ENCODE measurements around the gene ZBTB18. TPM values are rescaled to one million over a fixed set of nuclear protein-coding genes. Genes with fewer than 3 reads are reported as not detected.

The ZBTB18 gene
- total RNA-seq, 1 experiment from 2014 or later = 12.1 TPM

DNA sequence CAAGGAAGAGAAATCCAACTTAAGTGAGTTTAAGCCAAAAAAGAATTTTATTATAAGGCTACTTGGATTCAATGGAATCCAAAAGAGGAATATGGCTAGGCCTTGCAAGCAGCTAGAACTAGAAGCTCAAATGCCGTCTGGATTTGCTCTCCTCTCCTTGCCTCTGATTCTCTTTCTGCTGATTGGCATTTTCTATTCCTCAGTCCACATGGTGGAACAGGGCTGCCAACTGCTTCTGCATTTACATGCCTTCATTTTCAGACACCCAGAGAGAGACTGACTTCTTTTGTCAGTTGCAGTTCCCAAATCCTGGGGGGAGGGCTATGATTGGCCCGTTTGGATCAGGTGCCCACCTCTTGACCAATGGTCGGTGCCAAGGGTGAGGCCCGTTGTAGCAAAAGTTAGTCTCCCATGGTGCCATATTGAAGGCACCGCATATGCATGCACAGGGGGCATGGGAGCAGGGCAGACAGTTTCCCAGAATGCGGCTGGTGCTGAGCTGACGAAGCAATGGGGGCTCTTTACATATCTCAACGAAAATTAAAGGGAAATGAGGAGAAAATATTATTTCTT, 18.3 kb downstream of the ZBTB18 start:
- H3K79me1 ChIP-seq (ENCODE audit: insufficient read depth, low read depth, low read length, poor library complexity, severe bottlenecking) = no peaks in the 10 kb centered on the region
- no peak overlapping the region for H3K23ac ChIP-seq (ENCODE audit: insufficient read length, low read depth, low read length)
- H2AK5ac ChIP-seq (ENCODE audit: insufficient read length, low read length) = no peak overlapping the region
- no peaks in the 10 kb centered on the region; a peak in 1 of 5 replicates for H3K9me3 Mint-ChIP-seq
- H3K27ac ChIP-seq (ENCODE audit: insufficient read length, low read depth, low read length) = no peak overlapping the region
- H3K9me3 ChIP-seq (ENCODE audit: control insufficient read depth, low read depth, low read length) = no peaks in the 10 kb centered on the region
- no peak overlapping the region for H3K56ac ChIP-seq (ENCODE audit: insufficient read length, low read depth, low read length)
- H2BK20ac ChIP-seq (ENCODE audit: low read depth, low read length, poor library complexity, severe bottlenecking) = no peak overlapping the region
- H3K36me3 Mint-ChIP-seq (ENCODE audit: insufficient read depth in 1 of 3, low read depth in 3 of 3) = no peaks in the 10 kb centered on the region
- no peak overlapping the region for H3K9ac ChIP-seq (ENCODE audit: extremely low read depth, insufficient read length, low read length)
- H3K4me2 ChIP-seq (ENCODE audit: insufficient read depth, insufficient read length, low read length) = no peak overlapping the region
- no peak overlapping the region for H2BK5ac ChIP-seq (ENCODE audit: insufficient read length, low read length)
- no peaks in the 10 kb centered on the region for H3K27me3 ChIP-seq (ENCODE audit: insufficient read depth, low read length)
- H4K91ac ChIP-seq (ENCODE audit: insufficient read length, low read depth, low read length) = no peak overlapping the region
- no peak overlapping the region for H2AFZ ChIP-seq (ENCODE audit: low read length)
- no peaks in the 10 kb centered on the region for H3K23me2 ChIP-seq (ENCODE audit: insufficient read length, low read depth, low read length, poor library complexity, severe bottlenecking)
- TF ChIP-seq, protein P1, sequence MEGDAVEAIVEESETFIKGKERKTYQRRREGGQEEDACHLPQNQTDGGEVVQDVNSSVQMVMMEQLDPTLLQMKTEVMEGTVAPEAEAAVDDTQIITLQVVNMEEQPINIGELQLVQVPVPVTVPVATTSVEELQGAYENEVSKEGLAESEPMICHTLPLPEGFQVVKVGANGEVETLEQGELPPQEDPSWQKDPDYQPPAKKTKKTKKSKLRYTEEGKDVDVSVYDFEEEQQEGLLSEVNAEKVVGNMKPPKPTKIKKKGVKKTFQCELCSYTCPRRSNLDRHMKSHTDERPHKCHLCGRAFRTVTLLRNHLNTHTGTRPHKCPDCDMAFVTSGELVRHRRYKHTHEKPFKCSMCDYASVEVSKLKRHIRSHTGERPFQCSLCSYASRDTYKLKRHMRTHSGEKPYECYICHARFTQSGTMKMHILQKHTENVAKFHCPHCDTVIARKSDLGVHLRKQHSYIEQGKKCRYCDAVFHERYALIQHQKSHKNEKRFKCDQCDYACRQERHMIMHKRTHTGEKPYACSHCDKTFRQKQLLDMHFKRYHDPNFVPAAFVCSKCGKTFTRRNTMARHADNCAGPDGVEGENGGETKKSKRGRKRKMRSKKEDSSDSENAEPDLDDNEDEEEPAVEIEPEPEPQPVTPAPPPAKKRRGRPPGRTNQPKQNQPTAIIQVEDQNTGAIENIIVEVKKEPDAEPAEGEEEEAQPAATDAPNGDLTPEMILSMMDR (conservative IDR thresholded peaks at IDR 0.05) = no peak
- no peak overlapping the region for H3T11ph ChIP-seq (ENCODE audit: low read length)
- no peak overlapping the region for H3K4me3 Mint-ChIP-seq
- no peak overlapping the region for H3K4ac ChIP-seq (ENCODE audit: low read depth, low read length)
- H3K79me2 ChIP-seq (ENCODE audit: insufficient read depth, low read length) = no peaks in the 10 kb centered on the region
- peaks cover 8% of the 10 kb centered on the region for H3K27me3 Mint-ChIP-seq (ENCODE audit: low read depth)
- no peak overlapping the region for H2BK120ac ChIP-seq (ENCODE audit: low read depth, low read length, poor library complexity, severe bottlenecking)
- H4K5ac ChIP-seq (ENCODE audit: insufficient read length, low read depth, low read length) = no peak overlapping the region
- no CpG with 5 or more reads among the region's 8 CpGs for WGBS (ENCODE audit: extremely low coverage, insufficient read length, low lambda C conversion rate)
- H2BK15ac ChIP-seq (ENCODE audit: low read depth, low read length) = no peak overlapping the region
- no peaks in the 10 kb centered on the region; the same call in 1 of the 2 replicates for H3K4me1 ChIP-seq (ENCODE audit: insufficient read depth, low read length)
- no peak overlapping the region for H3K18ac ChIP-seq (ENCODE audit: insufficient read length, low read depth, low read length)
- H4K20me1 ChIP-seq (ENCODE audit: control insufficient read depth, insufficient read depth, insufficient read length) = no peaks in the 10 kb centered on the region
- no peak for DNase-seq
- H2BK12ac ChIP-seq (ENCODE audit: insufficient read length, low read depth, low read length) = no peak overlapping the region
- H3K14ac ChIP-seq (ENCODE audit: insufficient read depth, low read length) = no peak overlapping the region
- no peak overlapping the region for H4K8ac ChIP-seq (replicated peaks; ENCODE audit: insufficient read length, low read depth, low read length)
- no peak overlapping the region for H3K27ac Mint-ChIP-seq
- H3K4me1 Mint-ChIP-seq = peaks cover 12 to 13% of the 10 kb centered on the region in 2 experiments

All from H9 (cell line).